ENCODE results near the gene CATSPERE.

CATSPERE gene

GRCh38 chr1:244439391-244440032 is 21.6 kb upstream of the CATSPERE start:
- TF ChIP-seq CTCF (IDR thresholded peaks at IDR 0.05) (no peak), ZFX (IDR thresholded peaks at IDR 0.05; ENCODE audit: borderline replicate concordance) (no peak)
- no peak overlapping the region for H3K27ac ChIP-seq

GRCh38 chr1:244442850-244443249 is 18.2 kb upstream of the CATSPERE start:
- TF ChIP-seq ZFX (IDR thresholded peaks at IDR 0.05; ENCODE audit: borderline replicate concordance) (no peak), CTCF (IDR thresholded peaks at IDR 0.05) (no peak)

GRCh38 chr1:244444854-244445253 is 16.2 kb upstream of the CATSPERE start:
- TF ChIP-seq ZFX (IDR thresholded peaks at IDR 0.05; ENCODE audit: borderline replicate concordance): no peak
- no peak overlapping the region for H3K27ac ChIP-seq

More at GRCh38 chr1:244442850-244443249, 18.2 kb upstream of the CATSPERE start:
- no peak overlapping the region for H3K27ac ChIP-seq

GRCh38 chr1:244445320-244446181 is 15.5 kb upstream of the CATSPERE start:
- no peak for TF ChIP-seq ZFX (IDR thresholded peaks at IDR 0.05; ENCODE audit: borderline replicate concordance)
- TF ChIP-seq CTCF (IDR thresholded peaks at IDR 0.05): no peak
- no peak overlapping the region for H3K27ac ChIP-seq

- no peak overlapping the region for H3K27ac ChIP-seq
- TF ChIP-seq CTCF (IDR thresholded peaks at IDR 0.05) (no peak), ZFX (IDR thresholded peaks at IDR 0.05; ENCODE audit: borderline replicate concordance) (no peak)
These were observed 14.0 kb upstream of the CATSPERE start for GRCh38 chr1:244447024-244447423.

GRCh38 chr1:244447552-244447951 is 13.5 kb upstream of the CATSPERE start:
- TF ChIP-seq CTCF (IDR thresholded peaks at IDR 0.05): no peak
- no peak overlapping the region for H3K27ac ChIP-seq

- no peak overlapping the region for H3K27ac ChIP-seq
- TF ChIP-seq CTCF (IDR thresholded peaks at IDR 0.05) (no peak), ZFX (IDR thresholded peaks at IDR 0.05; ENCODE audit: borderline replicate concordance) (no peak)
These were observed 12.6 kb upstream of the CATSPERE start for GRCh38 chr1:244448279-244449036.

Measured in 22Rv1 (cell line).